Stimulated activated CD4-positive, alpha-beta T cell treated with anti-CD3 and anti-CD28 coated beads, Interleukin-1b, Interleukin-23, amount 100 ng/mL, for 1 hour (primary cell): ENCODE data around the gene TIMM8B.
"Not testable (repeated sequence)": the region's sequence is repeated elsewhere in the genome, so short reads cannot be mapped to it uniquely, and the experiment has no call there.

Experiments used
- DNase-seq, 2 donors: peaks; one replicate each; pipeline ENCODE4 v3.0.0-alpha.2; 2020; ENCODE audit warnings: low read depth in 2 of 2

Gene TIMM8B

GRCh38 chr11:112082729-112083128 lies 3.8 kb downstream of the TIMM8B start:
- no peak for DNase-seq

GRCh38 chr11:112073941-112074811 lies 12.4 kb downstream of the TIMM8B start, which contains the start of the genes NKAPD1 and PIH1D2:
Gene NKAPD1 (plus strand): TSS chr11:112074299. CDS start chr11:112075575, 1,276 bp downstream.
Gene PIH1D2 (minus strand): TSS chr11:112074017. CDS start chr11:112073174, 843 bp downstream.
- peak; percentile 55 to 56 for DNase-seq

GRCh38 chr11:112062923-112063322 lies 23.6 kb downstream of the TIMM8B start:
- DNase-seq, result no peak

DNA sequence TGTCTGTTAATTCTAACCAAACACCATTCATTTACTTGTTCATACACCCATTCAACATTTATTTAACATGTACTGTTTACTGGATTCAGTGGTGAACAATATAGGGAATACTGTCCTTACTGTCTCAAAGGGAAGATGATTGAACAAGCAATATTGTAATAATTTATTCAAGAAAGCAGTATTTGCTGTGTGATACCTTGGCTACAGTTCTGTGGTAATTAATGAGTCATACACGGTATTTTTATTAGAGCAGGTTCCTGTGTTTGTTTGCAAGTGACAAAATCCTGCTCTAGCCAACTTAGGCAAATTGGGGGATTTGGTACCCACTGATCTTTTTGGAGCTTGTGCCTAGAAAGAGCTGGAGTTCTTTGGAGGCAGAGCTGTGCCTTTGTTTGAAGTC lies 28.5 kb downstream of the TIMM8B start:
- no peak for DNase-seq

GRCh38 chr11:112057170-112057569 lies 29.4 kb downstream of the TIMM8B start:
- DNase-seq, result no peak

DNA sequence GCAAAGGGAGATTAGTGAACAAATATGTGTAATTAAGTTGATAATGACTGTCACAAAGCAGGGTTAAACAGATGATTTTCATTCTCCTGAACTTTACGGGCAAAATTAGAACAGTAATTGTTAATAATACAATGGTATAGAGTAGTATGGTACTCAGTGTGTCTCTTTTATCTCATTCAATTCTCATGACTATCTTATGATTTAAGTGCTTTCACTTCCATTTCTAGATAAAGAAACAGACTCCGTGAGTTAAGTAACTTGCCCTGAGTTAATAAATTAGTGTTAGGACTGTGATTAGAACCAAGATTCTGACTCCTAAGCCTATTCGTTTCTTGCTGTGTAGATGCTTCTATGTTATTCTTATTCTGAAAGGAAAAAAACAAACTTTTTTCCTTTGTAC lies 34.8 kb downstream of the TIMM8B start:
- DNase-seq, result no peak

GRCh38 chr11:112050721-112051120 lies 35.8 kb downstream of the TIMM8B start:
- DNase-seq, result no peak

- DNase-seq, result no peak
These were observed 36.8 kb downstream of the TIMM8B start for GRCh38 chr11:112049777-112050176.

DNA sequence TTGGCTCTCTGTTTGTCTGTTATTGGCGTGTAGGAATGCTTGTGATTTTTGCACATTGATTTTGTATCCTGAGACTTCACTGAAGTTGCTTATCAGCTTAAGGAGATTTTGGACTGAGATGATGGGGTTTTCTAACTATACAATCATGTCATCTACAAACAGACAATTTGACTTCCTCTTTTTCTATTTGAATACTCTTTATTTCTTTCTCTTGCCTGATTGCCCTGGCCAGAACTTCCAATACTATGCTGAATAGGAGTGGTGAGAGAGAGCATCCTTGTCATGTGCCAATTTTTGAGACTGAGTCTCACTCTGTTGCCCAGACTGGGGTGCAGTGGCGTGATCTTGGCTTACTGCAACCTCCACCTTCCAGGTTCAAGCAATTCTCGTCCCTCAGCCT lies 38.3 kb downstream of the TIMM8B start:
- DNase-seq, result not testable (repeated sequence)

GRCh38 chr11:112046647-112047046 lies 39.9 kb downstream of the TIMM8B start:
- DNase-seq, result not testable (repeated sequence)

DNA sequence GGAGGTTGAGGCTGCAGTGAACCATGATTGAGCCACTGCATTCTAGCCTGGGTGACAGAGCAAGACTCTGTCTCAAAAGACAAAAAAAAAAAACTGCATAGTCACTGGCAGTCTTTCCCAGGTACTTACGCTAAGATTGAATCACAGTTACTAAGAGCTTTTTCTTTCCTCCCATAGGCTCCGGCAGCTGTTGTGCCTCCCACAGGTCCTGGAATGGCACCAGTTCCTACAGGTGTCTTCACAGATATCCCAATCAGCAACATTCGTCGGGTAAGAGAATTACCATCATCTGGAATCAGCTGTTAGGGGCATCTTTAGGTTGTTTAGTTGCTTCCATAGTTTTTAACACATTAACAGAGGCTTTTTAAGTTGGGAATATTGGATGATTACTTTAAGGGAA lies 41.6 kb downstream of the TIMM8B start:
- no peak for DNase-seq

DNA sequence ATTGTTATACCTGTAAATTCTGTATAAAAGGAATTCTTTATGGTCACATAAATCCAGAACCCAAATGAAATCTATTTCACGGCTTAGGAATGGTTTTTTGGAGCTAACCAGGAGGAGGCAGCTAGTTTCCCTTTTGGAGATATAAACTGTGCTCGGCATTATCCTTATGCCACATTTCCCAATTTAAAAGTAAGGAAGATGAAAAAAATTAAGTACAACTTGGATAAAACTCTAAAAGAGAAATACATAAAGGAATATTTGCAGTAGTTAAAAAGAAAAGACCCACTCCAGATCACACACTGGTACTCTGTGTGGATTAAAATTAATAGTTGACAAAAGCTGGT lies 43.6 kb downstream of the TIMM8B start:
- DNase-seq, result no peak

- no peak for DNase-seq
These were observed 44.2 kb downstream of the TIMM8B start for GRCh38 chr11:112042161-112042960.

DNA sequence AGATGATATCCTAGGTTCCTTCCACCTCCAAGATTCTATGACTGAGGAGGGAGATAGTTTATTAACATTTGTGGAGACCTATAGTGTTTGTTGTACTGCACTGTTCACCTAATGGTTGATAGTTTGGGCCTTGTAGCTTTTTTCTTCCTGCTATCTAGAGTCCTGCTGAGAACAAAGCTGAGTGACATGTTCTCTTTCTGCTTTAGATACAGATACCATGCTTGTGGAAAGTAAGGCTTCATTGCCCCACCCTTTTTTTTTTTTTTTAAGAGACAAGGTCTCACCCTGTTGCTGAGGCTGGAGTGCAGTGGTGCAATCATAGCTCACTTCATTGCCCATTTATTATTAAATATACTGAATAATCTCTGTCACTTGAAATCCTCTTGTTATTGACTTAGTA lies 49.0 kb downstream of the TIMM8B start:
- no peak for DNase-seq
